CD14-positive monocyte (primary cell): ENCODE measurements around the gene PDE4B. TPM values are rescaled to one million over a fixed set of nuclear protein-coding genes. Genes with fewer than 3 reads are reported as not detected.

Experiments used
- DNase-seq, 3 donors: peaks; one replicate each; pipeline ENCODE4 v3.0.0-alpha.2; 2011 to 2022
- H2AFZ ChIP-seq: 2 replicates; pipeline ENCODE4 v1.6.0; 2012; ENCODE audit warnings: mild to moderate bottlenecking, low read depth, low read length, inconsistent platforms; ENCODE audit not compliant: insufficient read depth, poor library complexity, severe bottlenecking
- H3K27ac ChIP-seq, 2 donors: 1 replicate in 1 of 2; 2 replicates in 1 of 2; pipeline ENCODE4 v1.5.1; 2012 to 2013; ENCODE audit warnings: low read length in 2 of 2, control low read depth in 1 of 2, inconsistent platforms in 1 of 2, low read depth in 1 of 2, mild to moderate bottlenecking in 1 of 2
- H3K27me3 ChIP-seq, 2 donors: one replicate each; pipeline versions ENCODE4 v1.6.0 to v1.6.1; 2011 to 2013; ENCODE audit warnings: low read length in 2 of 2; ENCODE audit not compliant: control insufficient read depth in 2 of 2, insufficient read depth in 2 of 2
- H3K36me3 ChIP-seq, 2 donors: replicated peaks in 1 of 2; 1 replicate in 1 of 2; 2 replicates in 1 of 2; pipeline versions ENCODE4 v1.5.1 to v1.6.1; 2012 to 2013; ENCODE audit warnings: low read length in 2 of 2, control low read depth in 1 of 2, inconsistent platforms in 1 of 2, mild to moderate bottlenecking in 1 of 2; ENCODE audit not compliant: insufficient read depth in 2 of 2, control insufficient read depth in 1 of 2
- H3K4me1 ChIP-seq, 2 donors: 1 replicate in 1 of 2; 2 replicates in 1 of 2; pipeline versions ENCODE4 v1.5.1 to v1.6.1; 2012 to 2013; ENCODE audit warnings: low read length in 2 of 2, control low read depth in 1 of 2, inconsistent platforms in 1 of 2, mild to moderate bottlenecking in 1 of 2, moderate library complexity in 1 of 2; ENCODE audit not compliant: insufficient read depth in 2 of 2, control insufficient read depth in 1 of 2
- H3K4me2 ChIP-seq: replicated peaks from 2 replicates; pipeline ENCODE3; 2012; ENCODE audit warnings: low read length, moderate library complexity, mild to moderate bottlenecking; ENCODE audit not compliant: poor library complexity, severe bottlenecking; ENCODE audit errors: extremely low read depth
- H3K4me3 ChIP-seq, 3 experiments: fragments of 200-600 bp in 1 of 3; sonication (generic) in 1 of 3; replicated peaks in 1 of 3; 1 replicate in 2 of 3; 2 replicates in 1 of 3; pipeline ENCODE4 v1.5.1; 2011 to 2013; ENCODE audit warnings: low read length in 3 of 3, mild to moderate bottlenecking in 3 of 3, control low read depth in 2 of 3, low read depth in 2 of 3, inconsistent platforms in 1 of 3, moderate library complexity in 1 of 3
- H3K79me2 ChIP-seq: 2 replicates; pipeline ENCODE4 v1.6.0; 2012; ENCODE audit warnings: mild to moderate bottlenecking, control low read depth, inconsistent platforms, low read length, moderate library complexity; ENCODE audit not compliant: insufficient read depth
- H3K9ac ChIP-seq: 2 replicates; pipeline ENCODE4 v1.6.0; 2017; ENCODE audit warnings: low read length, mild to moderate bottlenecking; ENCODE audit not compliant: insufficient read depth, poor library complexity, severe bottlenecking
- H3K9me3 ChIP-seq, 2 donors: replicated peaks in 1 of 2; 1 replicate in 1 of 2; 2 replicates in 1 of 2; pipeline versions ENCODE4 v1.5.1 to v1.6.1; 2012 to 2013; ENCODE audit warnings: low read length in 2 of 2, control low read depth in 1 of 2; ENCODE audit not compliant: control insufficient read depth in 1 of 2, insufficient read depth in 1 of 2
- H4K20me1 ChIP-seq: 2 replicates; pipeline ENCODE4 v1.6.0; 2012; ENCODE audit warnings: mild to moderate bottlenecking, low read length, control low read depth, moderate library complexity; ENCODE audit not compliant: insufficient read depth
- H3K27ac Mint-ChIP-seq, 7 donors: one replicate each; pipeline ENCODE4 v1.8.0; 2020; ENCODE audit warnings: mild to moderate bottlenecking in 7 of 7, mixed read lengths in 7 of 7, moderate library complexity in 6 of 7, inconsistent platforms in 2 of 7
- H3K27me3 Mint-ChIP-seq, 3 donors: one replicate each; pipeline ENCODE4 v1.8.0; 2021 to 2022; ENCODE audit warnings: low read depth in 3 of 3, mild to moderate bottlenecking in 3 of 3, mixed read lengths in 3 of 3, moderate library complexity in 3 of 3, inconsistent platforms in 1 of 3
- H3K36me3 Mint-ChIP-seq, 2 donors: one replicate each; pipeline ENCODE4 v1.8.0; 2020; ENCODE audit warnings: mixed read lengths in 2 of 2, inconsistent platforms in 1 of 2, mild to moderate bottlenecking in 1 of 2
- H3K4me1 Mint-ChIP-seq: one replicate; pipeline ENCODE4 v1.8.0; 2020; ENCODE audit warnings: mild to moderate bottlenecking, mixed read lengths
- H3K4me3 Mint-ChIP-seq, 2 donors: one replicate each; pipeline ENCODE4 v1.8.0; 2020; ENCODE audit warnings: mild to moderate bottlenecking in 2 of 2, mixed read lengths in 2 of 2, moderate library complexity in 1 of 2
- H3K9me3 Mint-ChIP-seq, 7 donors: one replicate each; pipeline ENCODE4 v1.8.0; 2020 to 2022; ENCODE audit warnings: mixed read lengths in 7 of 7, mild to moderate bottlenecking in 6 of 7, moderate library complexity in 6 of 7, inconsistent platforms in 2 of 7
- CTCF ChIP-seq: fragments of 200-600 bp; IDR thresholded peaks from one replicate; pipeline ENCODE4 v1.8.0; 2022; ENCODE audit warnings: antibody characterized with exemption, mild to moderate bottlenecking
- WGBS: methylation state at CpG from one replicate; pipeline ENCODE4 v1.1.5; 2013; ENCODE audit warnings: missing lambda C conversion rate; ENCODE audit not compliant: insufficient coverage; 5-methylcytosine and 5-hydroxymethylcytosine counted together
- intact Hi-C, 2 donors: fragments of 100-400 bp; cut with micrococcal nuclease; formaldehyde crosslinking; loops; one replicate each; pipeline versions ENCODE4 v1.15.0 to v1.15.1; 2023
- polyA plus RNA-seq, 3 donors: library from polyadenylated mRNA; depleted of rRNA in 1 of 3; unstranded in 2 of 3; stranded (reverse) in 1 of 3; fragments of 300-500 nt in 2 of 3; fragments of >200 nt in 1 of 3; fragmentation: Illumina TruSeq in 2 of 3; gene quantifications; 1 replicate in 2 of 3; 2 replicates in 1 of 3; pipeline ENCODE4 v1.2.3, GENCODE V29; 2012 to 2021

PDE4B gene
- polyA plus RNA-seq, 3 donors, result 17.2 to 52.8 (median 25.2) TPM

DNA sequence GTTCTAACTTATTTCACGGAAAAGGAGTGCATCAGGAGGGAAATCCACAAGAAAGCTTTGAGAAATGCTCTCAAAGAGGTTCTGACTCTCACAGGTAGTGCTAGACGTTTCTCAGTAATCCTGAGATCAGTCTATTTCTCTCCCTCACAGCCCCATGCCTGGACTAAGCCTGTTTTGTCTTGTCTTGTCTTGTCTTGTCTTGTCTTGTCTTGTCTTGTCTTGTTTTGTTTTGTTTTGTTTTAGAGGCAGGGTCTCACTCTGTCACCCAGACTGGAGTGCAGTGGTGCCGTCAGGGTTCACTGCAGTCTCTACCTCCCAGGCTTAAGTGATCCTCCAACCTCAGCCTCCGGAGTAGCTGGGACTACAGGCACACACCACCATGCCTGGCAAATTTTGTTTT, 608.0 kb downstream of the PDE4B start:
- no peaks in the 10 kb centered on the region for H4K20me1 ChIP-seq
- H3K9ac ChIP-seq, result no peak overlapping the region
- WGBS, result 82% methylated on average over 2 of the region's 4 CpGs
- H3K4me3 ChIP-seq, result no peak overlapping the region
- no peak overlapping the region for H3K4me3 Mint-ChIP-seq
- H3K27ac ChIP-seq, result no peak overlapping the region
- H3K4me1 ChIP-seq, result peaks cover 34 to 37% of the 10 kb centered on the region in 2 donors
- peaks cover 0 to 3% (median 0%) of the 10 kb centered on the region in 3 donors for H3K27me3 Mint-ChIP-seq
- H3K4me1 Mint-ChIP-seq, result peaks cover 66% of the 10 kb centered on the region
- H2AFZ ChIP-seq, result no peak overlapping the region
- H3K79me2 ChIP-seq, result no peaks in the 10 kb centered on the region
- no peaks in the 10 kb centered on the region for H3K36me3 Mint-ChIP-seq
- no peaks in the 10 kb centered on the region for H3K9me3 ChIP-seq
- no peak for TF ChIP-seq CTCF
- peak overlapping the region in 2 of 7 donors; percentile 32 to 55 for H3K27ac Mint-ChIP-seq
- H3K4me2 ChIP-seq, result no peak overlapping the region
- no peaks in the 10 kb centered on the region for H3K9me3 Mint-ChIP-seq
- no peaks in the 10 kb centered on the region for H3K36me3 ChIP-seq
- intact Hi-C loops, result loop anchor here in 1 of 2 donors (5.0 kb wide), 1 partner anchor 37 kb away; no protein-coding TSS in a partner anchor
- H3K27me3 ChIP-seq, result no peaks in the 10 kb centered on the region
- no peak for DNase-seq

- H3K4me3 ChIP-seq, result no peak overlapping the region
- H3K9me3 ChIP-seq, result no peaks in the 10 kb centered on the region
- Mint-ChIP-seq H3K9me3 (no peaks in the 10 kb centered on the region), H3K36me3 (no peaks in the 10 kb centered on the region), H3K4me1 (peaks cover 60% of the 10 kb centered on the region), H3K27ac (no peak overlapping the region), H3K4me3 (no peak overlapping the region), H3K27me3 (peaks cover 0 to 3% (median 0%) of the 10 kb centered on the region in 3 donors)
- no peak overlapping the region for H3K4me2 ChIP-seq
- H3K27me3 ChIP-seq, result no peaks in the 10 kb centered on the region
- no peaks in the 10 kb centered on the region for H4K20me1 ChIP-seq
- H3K79me2 ChIP-seq, result no peaks in the 10 kb centered on the region
- no CpG with 5 or more reads among the region's 2 CpGs for WGBS
- DNase-seq, result peak in 1 of 3 donors; percentile 60
- no peak overlapping the region for H3K27ac ChIP-seq
- H3K36me3 ChIP-seq, result no peaks in the 10 kb centered on the region
- H3K4me1 ChIP-seq, result peaks cover 29 to 31% of the 10 kb centered on the region in 2 donors
- no peak overlapping the region for H3K9ac ChIP-seq
- TF ChIP-seq CTCF, result no peak
- no peak overlapping the region for H2AFZ ChIP-seq
- intact Hi-C loops, result loop anchor here in 1 of 2 donors (5.0 kb wide), 1 partner anchor 36 kb away; no protein-coding TSS in a partner anchor
Observed at GRCh38 chr1:66401244-66401643, 608.5 kb downstream of the PDE4B start.
